HG03457 (cell line): Measurements from ENCODE around the gene GPR62.
"Not testable (repeated sequence)": the region's sequence is repeated elsewhere in the genome, so short reads cannot be mapped to it uniquely, and the experiment has no call there.

Experiments used
- ATAC-seq: cut with Tn5 transposase; IDR thresholded peaks from one replicate; pipeline ENCODE4 v1.9.1; 2021; ENCODE audit warnings: moderate number of reproducible peaks; ENCODE audit not compliant: unreplicated experiment

GPR62 gene

GRCh38 chr3:51988286-51989146 lies 33.3 kb downstream of the GPR62 start:
- ATAC-seq: no peak

- not testable (repeated sequence) for ATAC-seq
These were observed 35.4 kb downstream of the GPR62 start for GRCh38 chr3:51990501-51990971.

- no peak for ATAC-seq
These were observed 37.0 kb downstream of the GPR62 start for GRCh38 chr3:51992017-51992682.

- ATAC-seq: not testable (repeated sequence)
These were observed 38.5 kb downstream of the GPR62 start for GRCh38 chr3:51993657-51994056.

- no peak for ATAC-seq
These were observed 39.3 kb downstream of the GPR62 start for GRCh38 chr3:51994530-51994929.

- ATAC-seq: peak; percentile 56
These were observed 40.4 kb downstream of the GPR62 start, which contains the start of gene RPL29 for GRCh38 chr3:51995346-51996163. TSS of gene RPL29 (minus strand) at chr3:51995895. CDS start at chr3:51995461, 434 bp downstream.

GRCh38 chr3:51997172-51997571 lies 42.0 kb downstream of the GPR62 start:
- ATAC-seq: no peak

- ATAC-seq: no peak
These were observed 42.9 kb downstream of the GPR62 start for GRCh38 chr3:51997935-51998596.

- no peak for ATAC-seq
These were observed 43.6 kb downstream of the GPR62 start for GRCh38 chr3:51998774-51999173.

GRCh38 chr3:51999846-52000245 lies 44.7 kb downstream of the GPR62 start:
- ATAC-seq: no peak

GRCh38 chr3:52001443-52001974 lies 46.3 kb downstream of the GPR62 start:
- ATAC-seq: peak; percentile 55

GRCh38 chr3:52002748-52003147 lies 47.6 kb downstream of the GPR62 start:
- ATAC-seq: no peak

- ATAC-seq: no peak
These were observed 49.1 kb downstream of the GPR62 start for GRCh38 chr3:52004163-52004787.

- no peak for ATAC-seq
These were observed 49.8 kb downstream of the GPR62 start for GRCh38 chr3:52004906-52005395.

- no peak for ATAC-seq
These were observed 50.4 kb downstream of the GPR62 start for GRCh38 chr3:52005571-52005986.

GRCh38 chr3:52006017-52006819 lies 51.0 kb downstream of the GPR62 start:
- no peak for ATAC-seq

- no peak for ATAC-seq
These were observed 51.6 kb downstream of the GPR62 start for GRCh38 chr3:52006820-52007133.
